Muscle layer of colon (tissue), 2 donors: ENCODE data around the gene MEGF8.

Source experiments
- H3K27ac ChIP-seq: one replicate; pipeline ENCODE4 v1.7.0; 2013; ENCODE audit warnings: low read depth, mild to moderate bottlenecking, low read length, moderate library complexity
- H3K27me3 ChIP-seq, 2 donors: one replicate each; pipeline ENCODE4 v1.7.0; 2013; ENCODE audit warnings: low read length in 2 of 2, mild to moderate bottlenecking in 2 of 2; ENCODE audit not compliant: insufficient read depth in 2 of 2, control insufficient read depth in 1 of 2
- H3K36me3 ChIP-seq: one replicate; pipeline ENCODE4 v1.7.0; 2013; ENCODE audit warnings: mild to moderate bottlenecking, low read length; ENCODE audit not compliant: insufficient read depth
- H3K4me1 ChIP-seq: one replicate; pipeline ENCODE4 v1.7.0; 2013; ENCODE audit warnings: mild to moderate bottlenecking, low read length; ENCODE audit not compliant: insufficient read depth
- H3K4me3 ChIP-seq, 2 donors: one replicate each; pipeline ENCODE4 v1.7.0; 2013; ENCODE audit warnings: low read length in 2 of 2, low read depth in 1 of 2, mild to moderate bottlenecking in 1 of 2, moderate library complexity in 1 of 2
- H3K9ac ChIP-seq: one replicate; pipeline ENCODE4 v1.7.0; 2013; ENCODE audit warnings: low read length
- H3K9me3 ChIP-seq: one replicate; pipeline ENCODE4 v1.7.0; 2013; ENCODE audit warnings: mild to moderate bottlenecking, low read length
- donor health status: abdominal sarcoma.
- donor health status: Adenocarcinoma of cecum.

MEGF8 gene

GRCh38 chr19:42313096-42313839 is 12.2 kb upstream of the MEGF8 start, which contains the start of gene TMEM145:
TMEM145 (plus strand) TSS chr19:42313309; CDS start chr19:42313377, 68 bp downstream.
- Histone ChIP-seq H3K9me3 (no peaks in the 10 kb centered on the region), H3K9ac (no peak within 1 kb of the TSS), H3K36me3 (no peaks in the 10 kb centered on the region), H3K27ac (no peak within 1 kb of the TSS), H3K27me3 (peaks cover 23 to 59% of the 10 kb centered on the region in 2 donors), H3K4me1 (peaks cover 4% of the 10 kb centered on the region), H3K4me3 (peak within 1 kb of the TSS in 1 of 2 donors; percentile 13)

GRCh38 chr19:42313840-42314755 is 11.3 kb upstream of the MEGF8 start:
- no peak overlapping the region for H3K9ac ChIP-seq
- peaks cover 4% of the 10 kb centered on the region for H3K4me1 ChIP-seq
- no peaks in the 10 kb centered on the region for H3K9me3 ChIP-seq
- peaks cover 23 to 59% of the 10 kb centered on the region in 2 donors for H3K27me3 ChIP-seq
- no peak overlapping the region for H3K4me3 ChIP-seq
- H3K27ac ChIP-seq: no peak overlapping the region
- H3K36me3 ChIP-seq: no peaks in the 10 kb centered on the region

- Histone ChIP-seq H3K9me3 (no peaks in the 10 kb centered on the region), H3K27ac (no peak overlapping the region)
These were observed 10.4 kb upstream of the MEGF8 start for GRCh38 chr19:42315024-42315423.

GRCh38 chr19:42316223-42317211 is 8.9 kb upstream of the MEGF8 start:
- Histone ChIP-seq H3K36me3 (no peaks in the 10 kb centered on the region), H3K4me1 (peaks cover 4% of the 10 kb centered on the region), H3K27ac (no peak overlapping the region), H3K9me3 (no peaks in the 10 kb centered on the region), H3K9ac (no peak overlapping the region), H3K27me3 (peaks cover 20 to 41% of the 10 kb centered on the region in 2 donors), H3K4me3 (no peak overlapping the region)

More at GRCh38 chr19:42315024-42315423, 10.4 kb upstream of the MEGF8 start:
- Histone ChIP-seq H3K4me3 (no peak overlapping the region), H3K27me3 (peaks cover 23 to 53% of the 10 kb centered on the region in 2 donors), H3K36me3 (no peaks in the 10 kb centered on the region), H3K4me1 (peaks cover 4% of the 10 kb centered on the region), H3K9ac (no peak overlapping the region)

- Histone ChIP-seq H3K4me3 (no peak overlapping the region), H3K36me3 (no peaks in the 10 kb centered on the region), H3K27ac (no peak overlapping the region)
These were observed 7.9 kb upstream of the MEGF8 start for GRCh38 chr19:42317535-42317934.

GRCh38 chr19:42322305-42322704 is 3.1 kb upstream of the MEGF8 start:
- Histone ChIP-seq H3K27ac (no peak overlapping the region), H3K9me3 (no peaks in the 10 kb centered on the region), H3K36me3 (no peaks in the 10 kb centered on the region), H3K4me1 (peaks cover 16% of the 10 kb centered on the region), H3K9ac (no peak overlapping the region), H3K4me3 (no peak overlapping the region), H3K27me3 (peaks cover 15 to 17% of the 10 kb centered on the region in 2 donors)

More at GRCh38 chr19:42317535-42317934, 7.9 kb upstream of the MEGF8 start:
- Histone ChIP-seq H3K4me1 (peaks cover 4% of the 10 kb centered on the region), H3K9ac (no peak overlapping the region), H3K27me3 (peaks cover 10 to 31% of the 10 kb centered on the region in 2 donors), H3K9me3 (no peaks in the 10 kb centered on the region)

GRCh38 chr19:42323473-42323851 is 2.0 kb upstream of the MEGF8 start:
- H3K4me3 ChIP-seq: no peak overlapping the region
- H3K36me3 ChIP-seq: no peaks in the 10 kb centered on the region
- no peak overlapping the region for H3K9ac ChIP-seq
- H3K27ac ChIP-seq: no peak overlapping the region
- H3K27me3 ChIP-seq: peaks cover 15 to 17% of the 10 kb centered on the region in 2 donors
- H3K4me1 ChIP-seq: peaks cover 19% of the 10 kb centered on the region
- H3K9me3 ChIP-seq: no peaks in the 10 kb centered on the region

GRCh38 chr19:42323852-42324654 is 1.4 kb upstream of the MEGF8 start:
- no peak overlapping the region for H3K27ac ChIP-seq
- H3K36me3 ChIP-seq: no peaks in the 10 kb centered on the region
- H3K4me1 ChIP-seq: peaks cover 19% of the 10 kb centered on the region
- H3K9me3 ChIP-seq: no peaks in the 10 kb centered on the region
- H3K4me3 ChIP-seq: no peak overlapping the region
- H3K9ac ChIP-seq: no peak overlapping the region
- peaks cover 15 to 17% of the 10 kb centered on the region in 2 donors for H3K27me3 ChIP-seq

GRCh38 chr19:42324655-42325307 is 654 bp upstream of the MEGF8 start:
- Histone ChIP-seq H3K27ac (no peak overlapping the region), H3K27me3 (peaks cover 15 to 17% of the 10 kb centered on the region in 2 donors), H3K9ac (no peak overlapping the region), H3K4me3 (peak overlapping the region; percentile 31 to 64), H3K4me1 (peaks cover 19% of the 10 kb centered on the region), H3K9me3 (no peaks in the 10 kb centered on the region), H3K36me3 (no peaks in the 10 kb centered on the region)
